GM13976 (cell line): ENCODE measurements around the gene DHRS7B.
A peak's percentile ranks its signal among the peaks of the same experiment; 100 is the strongest.
"Not testable (repeated sequence)": the region's sequence is repeated elsewhere in the genome, so short reads cannot be mapped to it uniquely, and the experiment has no call there.

ENCODE experiments used
- DNase-seq: peaks from one replicate; pipeline ENCODE4 v3.0.0; 2012; ENCODE audit warnings: low spot score
- CTCF ChIP-seq: IDR thresholded peaks from 2 replicates; pipeline ENCODE4 v1.5.1; 2012; ENCODE audit warnings: borderline replicate concordance, mild to moderate bottlenecking; ENCODE audit not compliant: insufficient read depth; ENCODE audit errors: extremely low read depth, missing control alignments, control extremely low read depth
- in situ Hi-C: fragments of 300-500 bp; cut with MboI; formaldehyde crosslinking; loops from one replicate; pipeline ENCODE4 v1.12.0; 2022; ENCODE audit warnings: low sequenced_read_pairs, mixed read lengths, inconsistent platforms; ENCODE audit not compliant: unreplicated experiment

Gene DHRS7B

GRCh38 chr17:21108651-21109050, 18.1 kb upstream of the DHRS7B start:
- TF ChIP-seq CTCF: no peak
- in situ Hi-C loops: loop anchor here (25.0 kb wide), 1 partner anchor 404 kb away; no protein-coding TSS in a partner anchor
- DNase-seq: no peak

- in situ Hi-C loops: loop anchor here (25.0 kb wide), 1 partner anchor 399 kb away; no protein-coding TSS in a partner anchor
These were observed 13.6 kb upstream of the DHRS7B start for GRCh38 chr17:21113049-21113690.

DNA sequence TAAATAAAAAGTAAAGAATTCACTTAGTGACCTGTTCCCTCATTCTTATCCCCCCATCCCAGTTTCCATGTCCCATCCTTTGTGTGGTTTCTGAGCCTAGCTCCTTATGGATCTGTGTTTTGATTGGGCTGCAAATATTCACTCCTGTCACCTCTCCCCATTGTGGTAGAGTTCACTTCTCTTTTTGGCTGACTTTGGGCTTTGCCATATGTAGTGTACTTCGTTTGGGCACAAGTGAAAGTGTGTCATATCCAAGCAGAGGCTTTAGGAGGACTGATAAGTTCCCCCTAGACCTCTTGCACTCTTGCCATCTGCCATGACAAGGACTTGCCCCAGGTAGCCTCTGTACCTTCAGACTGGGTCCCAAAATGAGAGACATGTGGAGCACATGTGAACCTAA, 13.0 kb upstream of the DHRS7B start:
- TF ChIP-seq CTCF: no peak
- DNase-seq: no peak
- in situ Hi-C loops: loop anchor here (25.0 kb wide), 1 partner anchor 399 kb away; no protein-coding TSS in a partner anchor

More at GRCh38 chr17:21113049-21113690, 13.6 kb upstream of the DHRS7B start:
- no peak for TF ChIP-seq CTCF
- no peak for DNase-seq

- in situ Hi-C loops: loop anchor here (25.0 kb wide), 1 partner anchor 398 kb away; no protein-coding TSS in a partner anchor
- DNase-seq: not testable (repeated sequence)
These were observed 12.0 kb upstream of the DHRS7B start for GRCh38 chr17:21114791-21115190.

- peak; percentile 92 for TF ChIP-seq CTCF
- in situ Hi-C loops: loop anchor here (25.0 kb wide), 1 partner anchor 393 kb away; no protein-coding TSS in a partner anchor
- peak; percentile 80 for DNase-seq
These were observed 7.4 kb upstream of the DHRS7B start for GRCh38 chr17:21119247-21119918.

GRCh38 chr17:21119919-21120249, 6.9 kb upstream of the DHRS7B start:
- DNase-seq: no peak
- TF ChIP-seq CTCF: no peak
- in situ Hi-C loops: loop anchor here (25.0 kb wide), 1 partner anchor 392 kb away; no protein-coding TSS in a partner anchor

DNA sequence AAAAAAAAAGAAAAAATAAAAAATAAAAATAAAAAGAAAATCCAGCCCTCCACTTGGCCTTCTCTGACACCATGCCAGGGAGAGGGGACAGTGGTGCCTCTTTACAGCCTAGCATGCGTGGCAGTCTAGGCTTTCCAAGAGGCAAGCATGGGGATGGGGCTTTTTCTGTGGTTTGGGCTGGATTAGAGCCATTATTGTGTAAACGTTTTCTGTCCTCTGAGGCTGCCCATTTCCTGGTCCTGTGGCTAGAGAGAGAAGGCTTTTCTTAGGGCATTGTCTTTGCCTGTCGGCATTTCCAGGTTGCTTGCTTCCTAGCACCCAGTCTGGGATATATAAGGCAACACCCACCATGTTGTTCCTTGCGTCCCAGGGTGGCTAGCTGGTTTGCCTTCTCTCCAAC, 2.7 kb upstream of the DHRS7B start:
- in situ Hi-C loops: loop anchor here (25.0 kb wide), 1 partner anchor 388 kb away; no protein-coding TSS in a partner anchor
- no peak for TF ChIP-seq CTCF
- DNase-seq: no peak

DNA sequence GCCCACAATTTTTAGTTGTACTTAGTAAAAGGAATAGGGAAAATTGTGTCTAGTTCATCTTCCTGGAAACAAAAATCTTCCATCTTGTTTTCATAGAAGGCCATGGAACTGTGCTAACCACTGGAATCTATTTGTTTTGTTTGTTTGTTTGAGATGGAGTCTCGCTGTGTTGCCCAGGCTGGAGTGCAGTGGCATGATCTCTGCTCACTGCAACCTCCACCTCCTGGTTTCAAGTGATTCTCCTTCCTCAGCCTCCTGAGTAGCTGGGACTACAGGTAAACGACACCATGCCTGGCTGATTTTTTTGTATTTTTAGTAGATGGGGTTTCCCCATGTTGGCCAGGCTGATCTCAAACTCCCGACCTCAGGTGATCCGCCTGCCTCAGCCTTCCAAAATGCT, 2.2 kb upstream of the DHRS7B start:
- in situ Hi-C loops: loop anchor here (25.0 kb wide), 1 partner anchor 388 kb away; no protein-coding TSS in a partner anchor
- DNase-seq: not testable (repeated sequence)
